ENCODE measurements around the gene FAM107B.

DNA sequence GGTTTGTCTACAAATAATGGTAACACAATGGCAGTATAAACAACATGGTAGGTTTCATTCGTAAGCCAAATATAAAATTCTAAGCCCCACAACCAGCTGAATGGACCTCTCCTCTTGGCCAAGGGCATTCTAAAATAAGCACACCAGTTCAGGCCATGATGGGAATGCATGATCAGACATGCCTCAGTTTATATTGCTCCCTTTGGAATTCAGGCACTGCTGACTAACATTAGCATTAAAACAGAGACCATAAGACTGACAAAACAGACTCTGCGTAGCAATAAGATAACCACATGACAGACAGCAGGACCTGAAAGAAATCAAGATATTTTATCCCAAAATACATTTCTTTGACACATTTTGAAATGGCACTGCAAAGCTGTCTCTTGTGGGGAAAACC is 125.8 kb downstream of the FAM107B start:
- TF ChIP-seq EZH2 (IDR thresholded peaks at IDR 0.05; ENCODE audit: insufficient read depth, poor library complexity, severe bottlenecking) (no peak), EZH2phosphoT487 (IDR thresholded peaks at IDR 0.05; ENCODE audit: insufficient read depth, low read depth) (no peak)

All from GM23248 (cell line).